Measurements from ENCODE around the gene ZC3HAV1. TPM values are rescaled to one million over a fixed set of nuclear protein-coding genes. Genes with fewer than 3 reads are reported as not detected.

ZC3HAV1 gene
- polyA plus RNA-seq, 1 of the 3 experiments (the other 2 are of a cell fraction): 11.2 TPM

DNA sequence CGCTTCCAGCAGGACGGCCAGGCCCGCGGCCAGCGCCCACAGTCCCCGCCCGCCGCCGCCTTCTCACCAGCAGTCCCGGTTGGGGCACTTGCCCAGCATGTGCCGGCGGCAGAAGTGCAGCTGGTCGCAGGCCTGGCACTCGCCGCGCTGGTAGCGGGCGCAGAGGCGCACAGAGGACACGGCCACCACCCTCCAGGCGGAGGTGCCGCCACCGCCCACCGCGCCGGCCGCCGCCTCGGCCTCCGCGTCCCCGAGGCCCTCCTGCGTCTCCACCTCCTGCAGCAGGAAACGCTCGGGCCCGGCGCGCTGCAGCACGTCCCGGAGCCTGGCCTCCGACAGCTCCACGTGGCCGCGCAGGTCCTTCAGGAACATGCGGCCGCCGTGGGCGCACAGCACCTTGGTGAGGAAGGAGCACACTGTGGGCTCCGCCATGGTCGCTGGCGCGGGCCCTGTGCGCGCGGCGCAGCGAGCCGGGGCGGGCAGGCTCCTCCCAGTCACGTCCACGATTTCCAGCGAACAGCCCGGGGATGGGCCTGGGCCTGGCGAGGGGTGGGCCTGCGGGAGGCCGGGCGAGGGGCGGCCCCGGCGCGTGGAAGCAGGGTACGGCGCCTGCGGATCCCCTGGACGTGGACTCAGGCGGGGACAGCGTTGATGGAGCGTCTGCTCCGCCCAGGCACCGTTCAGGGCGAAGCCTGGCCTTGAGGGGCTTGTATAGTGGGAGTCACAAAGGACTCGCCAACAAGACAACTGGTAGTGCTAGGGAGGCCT, 73.8 kb downstream of the ZC3HAV1 start, which contains the start of gene ZC3HAV1L:
Gene ZC3HAV1L (minus strand): TSS at position 457 of the 768 bp plus-strand sequence. CDS start 25 bp downstream, at position 432.
- Histone ChIP-seq H3K9me3 (no peaks in the 10 kb centered on the region), H3K4me3 (ENCODE audit: low read depth in 2 of 2, low read length in 1 of 2) (peak within 1 kb of the TSS; percentile 69 to 86), H3K9ac (peak within 1 kb of the TSS; percentile 84), H3K9me2 (no peaks in the 10 kb centered on the region), H3K4me1 (ENCODE audit: control insufficient read depth in 1 of 2, insufficient read depth in 2 of 2, low read depth in 1 of 2, low read length in 1 of 2) (peaks cover 9 to 20% of the 10 kb centered on the region in 2 experiments; a peak in 3 of 4 replicates), H4K20me1 (ENCODE audit: insufficient read depth) (peaks cover 4% of the 10 kb centered on the region; the same call in 1 of the 2 replicates), H3K79me2 (ENCODE audit: insufficient read depth) (peaks cover 51% of the 10 kb centered on the region), H3K27me3 (ENCODE audit: insufficient read depth) (no peaks in the 10 kb centered on the region), H3K4me2 (peak within 1 kb of the TSS; percentile 87), H3F3A (replicated peaks; ENCODE audit: insufficient read depth) (peaks cover 2% of the 10 kb centered on the region), H3K36me3 (replicated peaks in 1 of 2; ENCODE audit: control insufficient read depth in 1 of 2, insufficient read depth in 2 of 2, low read length in 1 of 2) (peaks cover 21 to 33% of the 10 kb centered on the region in 2 experiments), H3K27ac (ENCODE audit: low read depth in 2 of 2, low read length in 1 of 2) (peak within 1 kb of the TSS; percentile 54 to 87), H2AFZ (ENCODE audit: low read depth) (peak within 1 kb of the TSS; percentile 93)
- ChIA-PET CTCF (interaction anchor here (0.7 to 8.7 kb wide), 12 partner anchors 10 to 202 kb away, joined by 3 to 64 read pairs (median 4); no protein-coding TSS in a partner anchor), POLR2A (interaction anchor here (1.0 to 1.4 kb wide), 3 partner anchors 19 to 100 kb away, joined by 3 to 5 read pairs (median 5); no protein-coding TSS in a partner anchor)
- peak; percentile 99 for DNase-seq
- 12% methylated on average over 9 of the region's 82 CpGs for WGBS (ENCODE audit: low lambda C conversion rate)
- TF ChIP-seq SIN3A (IDR thresholded peaks at IDR 0.05; ENCODE audit: borderline replicate concordance, low read depth, low read length) (peak; percentile 81), ZBTB33 (IDR thresholded peaks at IDR 0.05; ENCODE audit: borderline replicate concordance, low read depth) (no peak), MEF2A (IDR thresholded peaks at IDR 0.05; ENCODE audit: borderline replicate concordance, low read depth) (no peak), TCF12 (IDR thresholded peaks at IDR 0.05) (no peak), CHD2 (IDR thresholded peaks at IDR 0.05; ENCODE audit: low read length, partially characterized antibody) (peak; percentile 44), EP300 (IDR thresholded peaks at IDR 0.05; ENCODE audit: borderline replicate concordance in 1 of 2, low read depth in 1 of 2, low read length in 1 of 2) (peak in 1 of 2 experiments; percentile 5; a peak in 1 of 4 replicates), MAX (IDR thresholded peaks at IDR 0.05; ENCODE audit: low read depth) (peak; percentile 90), TEAD4 (IDR thresholded peaks at IDR 0.05; ENCODE audit: borderline replicate concordance, insufficient read depth) (no peak), POLR2AphosphoS5 (IDR thresholded peaks at IDR 0.05; ENCODE audit: low read depth, low read length) (peak; percentile 93), NFIC (IDR thresholded peaks at IDR 0.05; ENCODE audit: borderline replicate concordance) (no peak; the same call in 1 of the 2 replicates), YY1 (IDR thresholded peaks at IDR 0.05; ENCODE audit: low read depth) (peak; percentile 88), GABPA (IDR thresholded peaks at IDR 0.05; ENCODE audit: low read depth) (no peak), RFX5 (IDR thresholded peaks at IDR 0.05; ENCODE audit: low read length) (no peak), MXI1 (IDR thresholded peaks at IDR 0.05; ENCODE audit: low read depth, low read length) (peak; percentile 94), JUND (IDR thresholded peaks at IDR 0.05) (no peak), FOXJ3 (CRISPR knock-in tag; IDR thresholded peaks at IDR 0.05) (no peak; the same call in 1 of the 2 replicates), RAD21 (IDR thresholded peaks at IDR 0.05; ENCODE audit: low read length) (no peak), EZH2phosphoT487 (IDR thresholded peaks at IDR 0.05; ENCODE audit: borderline replicate concordance, low read depth) (no peak), TAF1 (IDR thresholded peaks at IDR 0.05; ENCODE audit: borderline replicate concordance, low read depth, low read length) (peak; percentile 92), RXRA (IDR thresholded peaks at IDR 0.05; ENCODE audit: borderline replicate concordance, low read depth) (no peak), NRF1 (IDR thresholded peaks at IDR 0.05; ENCODE audit: low read depth, low read length) (peak; percentile 60), CTCF (IDR thresholded peaks at IDR 0.05) (no peak), IRF3 (IDR thresholded peaks at IDR 0.05; ENCODE audit: low read depth, low read length) (no peak), FOXM1 (IDR thresholded peaks at IDR 0.05; ENCODE audit: low read depth) (no peak), ELF1 (IDR thresholded peaks at IDR 0.05) (no peak)
- TF ChIP-seq, protein P1, sequence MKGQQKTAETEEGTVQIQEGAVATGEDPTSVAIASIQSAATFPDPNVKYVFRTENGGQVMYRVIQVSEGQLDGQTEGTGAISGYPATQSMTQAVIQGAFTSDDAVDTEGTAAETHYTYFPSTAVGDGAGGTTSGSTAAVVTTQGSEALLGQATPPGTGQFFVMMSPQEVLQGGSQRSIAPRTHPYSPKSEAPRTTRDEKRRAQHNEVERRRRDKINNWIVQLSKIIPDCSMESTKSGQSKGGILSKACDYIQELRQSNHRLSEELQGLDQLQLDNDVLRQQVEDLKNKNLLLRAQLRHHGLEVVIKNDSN (IDR thresholded peaks at IDR 0.05; ENCODE audit: borderline replicate concordance, low read depth): no peak
- TF ChIP-seq, protein P2, sequence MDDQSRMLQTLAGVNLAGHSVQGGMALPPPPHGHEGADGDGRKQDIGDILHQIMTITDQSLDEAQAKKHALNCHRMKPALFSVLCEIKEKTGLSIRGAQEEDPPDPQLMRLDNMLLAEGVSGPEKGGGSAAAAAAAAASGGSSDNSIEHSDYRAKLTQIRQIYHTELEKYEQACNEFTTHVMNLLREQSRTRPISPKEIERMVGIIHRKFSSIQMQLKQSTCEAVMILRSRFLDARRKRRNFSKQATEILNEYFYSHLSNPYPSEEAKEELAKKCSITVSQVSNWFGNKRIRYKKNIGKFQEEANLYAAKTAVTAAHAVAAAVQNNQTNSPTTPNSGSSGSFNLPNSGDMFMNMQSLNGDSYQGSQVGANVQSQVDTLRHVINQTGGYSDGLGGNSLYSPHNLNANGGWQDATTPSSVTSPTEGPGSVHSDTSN (IDR thresholded peaks at IDR 0.05): no peak

Measured in SK-N-SH (cell line).